Tibial artery (tissue), 4 donors: ENCODE data around the gene ZDHHC12.

Experiments used
- DNase-seq, 2 donors: peaks; one replicate each; pipeline ENCODE4 v3.0.0-alpha.2; 2019
- H3K27ac ChIP-seq, 2 donors: fragments of 200-600 bp; sonication (generic) in 1 of 2; 1 replicate in 1 of 2; 2 replicates in 1 of 2; pipeline ENCODE4 v1.5.1; 2018 to 2019; ENCODE audit warnings: mild to moderate bottlenecking in 1 of 2
- H3K27me3 ChIP-seq, 2 donors: fragments of 200-600 bp; sonication (generic) in 1 of 2; one replicate each; pipeline versions ENCODE4 v1.5.1 to v1.6.0; 2016 to 2019
- H3K36me3 ChIP-seq, 3 donors: fragments of 200-600 bp; sonication (generic) in 2 of 3; one replicate each; pipeline ENCODE4 v1.5.1; 2016 to 2019; ENCODE audit warnings: mild to moderate bottlenecking in 2 of 3
- H3K4me1 ChIP-seq, 4 donors: fragments of 200-600 bp; sonication (generic) in 2 of 4; 1 replicate in 3 of 4; 2 replicates in 1 of 4; pipeline ENCODE4 v1.5.1; 2016 to 2019
- H3K4me3 ChIP-seq, 2 donors: fragments of 200-600 bp; sonication (generic) in 1 of 2; 1 replicate in 1 of 2; 2 replicates in 1 of 2; pipeline ENCODE4 v1.5.1; 2018 to 2019; ENCODE audit warnings: mild to moderate bottlenecking in 2 of 2
- H3K9me3 ChIP-seq, 3 donors: fragments of 200-600 bp; sonication (generic) in 1 of 3; one replicate each; pipeline ENCODE4 v1.5.1; 2016 to 2019
- intact Hi-C: fragments of 100-400 bp; cut with DNase I; formaldehyde crosslinking; loops from one replicate; pipeline ENCODE4 v1.15.0; 2023; ENCODE audit warnings: low total_unique reads
- TF ChIP-seq, protein P1 (sequence below), 2 experiments: fragments of 200-600 bp in 1 of 2; fragments of 450-650 bp in 1 of 2; IDR thresholded peaks; one replicate each; pipeline ENCODE4 v1.5.1; 2017 to 2019; ENCODE audit warnings: antibody characterized with exemption in 2 of 2, mild to moderate bottlenecking in 1 of 2, moderate library complexity in 1 of 2

ZDHHC12 gene

DNA sequence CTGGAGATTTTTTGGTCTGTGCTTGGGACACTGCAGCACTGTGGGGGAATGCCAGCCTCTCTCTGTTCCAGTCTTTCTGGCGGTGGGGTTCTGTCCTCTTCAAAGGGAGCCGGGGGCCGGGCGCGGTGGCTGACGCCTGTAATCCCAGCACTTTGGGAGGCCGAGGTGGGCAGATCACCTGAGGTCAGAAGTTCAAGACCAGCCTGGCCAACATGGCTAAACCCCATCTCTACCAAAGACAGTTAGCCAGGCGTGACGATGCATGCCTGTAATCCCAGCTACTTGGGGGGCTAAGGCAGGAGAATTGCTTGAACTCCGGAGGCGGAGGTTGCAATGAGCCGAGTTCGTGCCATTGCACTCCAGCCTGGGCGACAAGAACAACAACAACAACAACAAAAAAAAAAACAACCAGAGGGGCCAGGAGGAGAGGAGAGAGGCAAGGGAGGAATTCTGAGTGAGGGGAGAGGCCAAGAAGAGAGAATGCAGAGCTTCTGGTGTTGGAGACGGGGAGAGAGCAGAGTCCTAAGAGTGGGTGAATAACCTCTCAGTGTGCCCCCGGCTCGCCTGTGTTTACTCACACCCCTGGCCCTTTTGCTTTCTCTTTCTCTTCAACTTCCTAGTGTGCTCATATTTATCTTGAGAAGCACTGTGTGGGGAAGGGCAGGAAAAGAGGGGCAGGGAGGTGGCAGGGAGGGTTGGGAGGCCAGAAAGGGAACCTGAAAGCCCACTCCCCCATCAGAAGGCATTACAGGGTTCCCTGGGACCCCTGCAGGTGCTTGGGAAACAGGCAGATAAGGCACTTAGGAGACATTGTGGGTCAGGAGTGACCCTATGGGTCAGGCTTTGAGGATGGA, 38.1 kb downstream of the ZDHHC12 start:
- no peak overlapping the region for H3K27ac ChIP-seq
- no peak for DNase-seq
- H3K27me3 ChIP-seq: peaks cover 0 to 5% of the 10 kb centered on the region in 2 donors
- H3K4me3 ChIP-seq: no peak overlapping the region
- no peaks in the 10 kb centered on the region for H3K9me3 ChIP-seq
- TF ChIP-seq, protein P1, sequence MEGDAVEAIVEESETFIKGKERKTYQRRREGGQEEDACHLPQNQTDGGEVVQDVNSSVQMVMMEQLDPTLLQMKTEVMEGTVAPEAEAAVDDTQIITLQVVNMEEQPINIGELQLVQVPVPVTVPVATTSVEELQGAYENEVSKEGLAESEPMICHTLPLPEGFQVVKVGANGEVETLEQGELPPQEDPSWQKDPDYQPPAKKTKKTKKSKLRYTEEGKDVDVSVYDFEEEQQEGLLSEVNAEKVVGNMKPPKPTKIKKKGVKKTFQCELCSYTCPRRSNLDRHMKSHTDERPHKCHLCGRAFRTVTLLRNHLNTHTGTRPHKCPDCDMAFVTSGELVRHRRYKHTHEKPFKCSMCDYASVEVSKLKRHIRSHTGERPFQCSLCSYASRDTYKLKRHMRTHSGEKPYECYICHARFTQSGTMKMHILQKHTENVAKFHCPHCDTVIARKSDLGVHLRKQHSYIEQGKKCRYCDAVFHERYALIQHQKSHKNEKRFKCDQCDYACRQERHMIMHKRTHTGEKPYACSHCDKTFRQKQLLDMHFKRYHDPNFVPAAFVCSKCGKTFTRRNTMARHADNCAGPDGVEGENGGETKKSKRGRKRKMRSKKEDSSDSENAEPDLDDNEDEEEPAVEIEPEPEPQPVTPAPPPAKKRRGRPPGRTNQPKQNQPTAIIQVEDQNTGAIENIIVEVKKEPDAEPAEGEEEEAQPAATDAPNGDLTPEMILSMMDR (IDR thresholded peaks at IDR 0.05): no peak
- intact Hi-C loops: no loop called here
- H3K4me1 ChIP-seq: peaks cover 0 to 35% (median 27%) of the 10 kb centered on the region in 4 donors
- no peaks in the 10 kb centered on the region for H3K36me3 ChIP-seq

- TF ChIP-seq, protein P1 (IDR thresholded peaks at IDR 0.05): no peak
- Histone ChIP-seq H3K27ac (peak overlapping the region; percentile 38 to 41), H3K4me1 (peaks cover 0 to 27% (median 19%) of the 10 kb centered on the region in 4 donors), H3K27me3 (peaks cover 0 to 5% of the 10 kb centered on the region in 2 donors), H3K4me3 (peak overlapping the region; percentile 39 to 57), H3K36me3 (no peaks in the 10 kb centered on the region), H3K9me3 (no peaks in the 10 kb centered on the region)
- DNase-seq: peak; percentile 77 to 85
- intact Hi-C loops: no loop called here
These were observed 39.4 kb downstream of the ZDHHC12 start for GRCh38 chr9:128684325-128685199.

DNA sequence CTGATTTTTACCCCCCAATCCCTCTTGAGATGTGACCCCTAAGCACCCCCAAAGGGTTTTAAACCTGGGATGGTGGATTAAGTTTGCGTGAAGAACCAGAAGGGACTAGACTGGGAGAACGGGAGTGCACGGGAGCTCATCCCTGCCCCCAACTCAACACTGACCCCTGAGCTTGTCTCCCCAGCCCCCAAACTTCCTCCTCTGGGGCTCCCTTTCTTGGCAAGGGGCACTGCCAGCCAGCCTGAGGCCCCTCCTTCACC, 39.9 kb downstream of the ZDHHC12 start:
- intact Hi-C loops: no loop called here
- Histone ChIP-seq H3K4me1 (peaks cover 0 to 27% (median 19%) of the 10 kb centered on the region in 4 donors), H3K27ac (peak overlapping the region; percentile 38 to 41), H3K36me3 (no peaks in the 10 kb centered on the region), H3K4me3 (peak overlapping the region; percentile 39 to 57), H3K9me3 (no peaks in the 10 kb centered on the region), H3K27me3 (peaks cover 0 to 5% of the 10 kb centered on the region in 2 donors)
- TF ChIP-seq, protein P1 (IDR thresholded peaks at IDR 0.05): no peak
- no peak for DNase-seq

DNA sequence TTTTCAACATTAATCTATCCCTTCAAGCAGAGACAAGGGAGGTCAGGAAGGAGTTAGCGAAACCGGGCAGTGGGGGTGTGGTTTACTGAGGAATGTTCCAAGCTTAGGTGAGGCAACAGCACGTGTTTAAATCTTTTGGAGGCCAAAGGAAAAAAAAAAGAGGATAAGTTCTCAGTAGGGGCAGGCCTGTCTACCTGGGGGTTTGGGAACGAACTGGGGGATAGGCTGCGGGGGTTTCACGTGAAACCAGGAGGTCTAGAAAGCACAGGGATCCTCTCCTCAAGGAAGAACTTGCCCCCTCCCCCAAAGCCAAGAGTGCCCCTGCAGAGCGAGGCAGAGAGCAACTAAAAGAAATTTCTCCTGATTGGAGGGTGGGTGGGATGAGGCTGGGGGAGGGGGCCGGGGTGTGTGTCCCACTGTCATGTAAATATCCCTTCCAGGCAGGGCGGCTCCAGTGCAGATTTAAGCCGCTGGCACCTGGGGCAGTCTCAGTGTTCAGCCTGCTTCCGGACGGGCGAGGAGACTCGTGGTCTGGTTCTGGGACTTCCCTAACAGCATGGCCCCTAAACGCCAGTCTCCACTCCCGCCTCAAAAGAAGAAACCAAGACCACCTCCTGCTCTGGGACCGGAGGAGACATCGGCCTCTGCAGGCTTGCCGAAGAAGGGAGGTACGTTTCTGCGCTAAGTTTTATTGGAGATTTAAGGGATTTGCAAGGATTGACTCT, 40.4 kb downstream of the ZDHHC12 start:
- H3K4me1 ChIP-seq: peaks cover 0 to 26% (median 19%) of the 10 kb centered on the region in 4 donors
- TF ChIP-seq, protein P1 (IDR thresholded peaks at IDR 0.05): no peak
- intact Hi-C loops: no loop called here
- peak in 1 of 2 donors; percentile 61 for DNase-seq
- H3K27me3 ChIP-seq: peaks cover 0 to 5% of the 10 kb centered on the region in 2 donors
- peak overlapping the region; percentile 38 to 41 for H3K27ac ChIP-seq
- no peaks in the 10 kb centered on the region for H3K36me3 ChIP-seq
- H3K4me3 ChIP-seq: peak overlapping the region; percentile 39 to 57
- no peaks in the 10 kb centered on the region for H3K9me3 ChIP-seq

DNA sequence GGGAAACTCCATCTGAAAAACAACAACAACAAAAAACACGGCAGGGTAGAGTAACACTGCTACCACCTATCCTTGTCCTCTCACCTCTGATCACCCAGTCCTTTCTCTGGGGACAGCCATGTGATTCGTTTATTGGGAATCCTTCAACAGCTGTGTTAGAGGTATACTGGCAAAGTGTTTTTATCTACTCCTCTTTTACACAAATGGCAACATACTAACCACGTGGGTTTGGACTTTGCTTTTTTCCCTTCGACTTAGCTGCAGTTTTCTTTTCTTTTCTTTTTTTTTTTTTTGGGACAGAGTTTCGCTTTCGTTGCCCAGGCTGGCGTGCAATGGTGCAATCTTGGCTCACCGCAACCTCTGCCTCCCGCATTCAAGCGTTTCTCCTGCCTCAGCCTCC, 46.1 kb downstream of the ZDHHC12 start:
- H3K9me3 ChIP-seq: no peaks in the 10 kb centered on the region
- no peaks in the 10 kb centered on the region for H3K36me3 ChIP-seq
- no peaks in the 10 kb centered on the region for H3K27me3 ChIP-seq
- TF ChIP-seq, protein P1 (IDR thresholded peaks at IDR 0.05): no peak
- no peak overlapping the region for H3K27ac ChIP-seq
- no peak for DNase-seq
- H3K4me3 ChIP-seq: no peak overlapping the region
- intact Hi-C loops: no loop called here
- no peaks in the 10 kb centered on the region for H3K4me1 ChIP-seq
